ENCODE data around the gene SCYL2.

The SCYL2 gene

GRCh38 chr12:100372853-100373640 is 106.1 kb downstream of the SCYL2 start:
- Histone ChIP-seq H3K36me3 (no peaks in the 10 kb centered on the region), H3K4me3 (ENCODE audit: low read depth in 1 of 2, low read length in 1 of 2) (no peak overlapping the region), H3K27me3 (peaks cover 5% of the 10 kb centered on the region), H3K9me3 (no peaks in the 10 kb centered on the region), H3K27ac (no peak overlapping the region), H3K4me1 (ENCODE audit: control insufficient read depth in 1 of 2, insufficient read depth in 1 of 2, low read depth in 1 of 2, low read length in 1 of 2) (no peaks in the 10 kb centered on the region)
- TF ChIP-seq, protein P1, sequence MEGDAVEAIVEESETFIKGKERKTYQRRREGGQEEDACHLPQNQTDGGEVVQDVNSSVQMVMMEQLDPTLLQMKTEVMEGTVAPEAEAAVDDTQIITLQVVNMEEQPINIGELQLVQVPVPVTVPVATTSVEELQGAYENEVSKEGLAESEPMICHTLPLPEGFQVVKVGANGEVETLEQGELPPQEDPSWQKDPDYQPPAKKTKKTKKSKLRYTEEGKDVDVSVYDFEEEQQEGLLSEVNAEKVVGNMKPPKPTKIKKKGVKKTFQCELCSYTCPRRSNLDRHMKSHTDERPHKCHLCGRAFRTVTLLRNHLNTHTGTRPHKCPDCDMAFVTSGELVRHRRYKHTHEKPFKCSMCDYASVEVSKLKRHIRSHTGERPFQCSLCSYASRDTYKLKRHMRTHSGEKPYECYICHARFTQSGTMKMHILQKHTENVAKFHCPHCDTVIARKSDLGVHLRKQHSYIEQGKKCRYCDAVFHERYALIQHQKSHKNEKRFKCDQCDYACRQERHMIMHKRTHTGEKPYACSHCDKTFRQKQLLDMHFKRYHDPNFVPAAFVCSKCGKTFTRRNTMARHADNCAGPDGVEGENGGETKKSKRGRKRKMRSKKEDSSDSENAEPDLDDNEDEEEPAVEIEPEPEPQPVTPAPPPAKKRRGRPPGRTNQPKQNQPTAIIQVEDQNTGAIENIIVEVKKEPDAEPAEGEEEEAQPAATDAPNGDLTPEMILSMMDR (IDR thresholded peaks at IDR 0.05), result no peak

GRCh38 chr12:100375038-100375735 is 108.2 kb downstream of the SCYL2 start:
- no peak overlapping the region for H3K27ac ChIP-seq
- no peaks in the 10 kb centered on the region for H3K36me3 ChIP-seq
- H3K27me3 ChIP-seq, result peaks cover 5% of the 10 kb centered on the region
- no peaks in the 10 kb centered on the region for H3K4me1 ChIP-seq (ENCODE audit: control insufficient read depth in 1 of 2, insufficient read depth in 1 of 2, low read depth in 1 of 2, low read length in 1 of 2)
- no peak overlapping the region for H3K4me3 ChIP-seq (ENCODE audit: low read depth in 1 of 2, low read length in 1 of 2)
- H3K9me3 ChIP-seq, result no peaks in the 10 kb centered on the region
- TF ChIP-seq, protein P1 (IDR thresholded peaks at IDR 0.05), result no peak

GRCh38 chr12:100376161-100376560 is 109.2 kb downstream of the SCYL2 start:
- H3K4me1 ChIP-seq (ENCODE audit: control insufficient read depth in 1 of 2, insufficient read depth in 1 of 2, low read depth in 1 of 2, low read length in 1 of 2), result no peaks in the 10 kb centered on the region
- TF ChIP-seq, protein P1 (IDR thresholded peaks at IDR 0.05), result no peak
- no peaks in the 10 kb centered on the region for H3K9me3 ChIP-seq
- no peak overlapping the region for H3K27ac ChIP-seq
- H3K36me3 ChIP-seq, result no peaks in the 10 kb centered on the region
- peaks cover 5% of the 10 kb centered on the region for H3K27me3 ChIP-seq
- H3K4me3 ChIP-seq (ENCODE audit: low read depth in 1 of 2, low read length in 1 of 2), result no peak overlapping the region

- Histone ChIP-seq H3K27me3 (no peaks in the 10 kb centered on the region), H3K4me3 (ENCODE audit: low read depth in 1 of 2, low read length in 1 of 2) (no peak overlapping the region), H3K27ac (no peak overlapping the region), H3K4me1 (ENCODE audit: control insufficient read depth in 1 of 2, insufficient read depth in 1 of 2, low read depth in 1 of 2, low read length in 1 of 2) (no peaks in the 10 kb centered on the region), H3K36me3 (no peaks in the 10 kb centered on the region), H3K9me3 (no peaks in the 10 kb centered on the region)
- TF ChIP-seq, protein P1 (IDR thresholded peaks at IDR 0.05), result no peak
These were observed 114.4 kb downstream of the SCYL2 start for GRCh38 chr12:100381379-100381778.

DNA sequence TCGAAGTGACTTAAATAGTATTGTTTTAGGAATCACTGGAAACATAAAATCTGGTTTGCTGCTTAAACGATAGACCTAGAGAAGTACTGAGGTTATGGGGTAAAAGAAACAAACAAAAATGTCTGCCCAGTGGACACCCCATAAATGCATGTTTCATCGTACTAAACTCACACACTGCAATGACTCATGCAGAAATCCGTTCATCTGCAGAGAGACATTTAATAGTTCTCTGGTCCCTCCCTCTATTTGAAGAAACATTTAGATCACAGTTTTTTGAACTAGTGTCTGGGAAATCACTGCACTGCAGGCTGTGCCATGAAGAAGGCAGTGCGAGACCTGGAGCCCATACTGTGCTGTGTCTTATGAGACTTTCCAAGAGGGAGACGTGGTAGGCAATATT is 115.4 kb downstream of the SCYL2 start:
- Histone ChIP-seq H3K27me3 (peaks cover 2% of the 10 kb centered on the region), H3K9me3 (no peaks in the 10 kb centered on the region), H3K4me3 (ENCODE audit: low read depth in 1 of 2, low read length in 1 of 2) (no peak overlapping the region), H3K36me3 (no peaks in the 10 kb centered on the region), H3K4me1 (ENCODE audit: control insufficient read depth in 1 of 2, insufficient read depth in 1 of 2, low read depth in 1 of 2, low read length in 1 of 2) (no peaks in the 10 kb centered on the region), H3K27ac (no peak overlapping the region)
- TF ChIP-seq, protein P1 (IDR thresholded peaks at IDR 0.05), result no peak

All from neutrophil (primary cell).